ENCODE measurements around the gene ABCA9. TPM values are rescaled to one million over a fixed set of nuclear protein-coding genes. Genes with fewer than 3 reads are reported as not detected.

The ABCA9 gene
- total and polyA plus RNA-seq, 9 of the 15 experiments (the other 6 are each of a cell fraction or from before 2014, with no cell fraction given), result 0.04 TPM; not detected in 8

DNA sequence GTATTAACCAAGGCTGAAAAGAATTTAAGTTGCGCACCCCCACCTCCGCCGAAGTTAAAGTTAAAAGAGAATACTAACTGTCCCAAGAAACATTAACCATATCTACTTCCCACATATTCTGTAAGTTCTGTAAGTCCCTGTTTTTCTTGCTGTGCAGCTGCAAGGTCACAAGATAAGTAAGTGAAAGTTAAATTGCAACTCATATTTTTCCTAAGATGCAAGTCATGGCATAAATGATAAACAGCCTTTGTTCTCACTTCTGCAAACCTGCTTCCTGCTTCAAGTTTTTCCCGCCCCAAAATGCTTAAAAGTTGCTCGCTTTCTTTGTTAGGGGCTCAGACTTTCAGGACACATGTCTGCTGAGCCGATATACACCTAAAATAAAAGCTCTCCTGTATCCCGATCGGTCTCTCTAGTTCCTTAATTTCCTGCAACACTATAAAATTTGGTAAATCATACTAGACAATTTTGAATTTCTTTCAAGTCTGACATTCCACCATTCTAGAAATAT lies 32.6 kb upstream of the ABCA9 start (continued):
- TF ChIP-seq, protein P1, sequence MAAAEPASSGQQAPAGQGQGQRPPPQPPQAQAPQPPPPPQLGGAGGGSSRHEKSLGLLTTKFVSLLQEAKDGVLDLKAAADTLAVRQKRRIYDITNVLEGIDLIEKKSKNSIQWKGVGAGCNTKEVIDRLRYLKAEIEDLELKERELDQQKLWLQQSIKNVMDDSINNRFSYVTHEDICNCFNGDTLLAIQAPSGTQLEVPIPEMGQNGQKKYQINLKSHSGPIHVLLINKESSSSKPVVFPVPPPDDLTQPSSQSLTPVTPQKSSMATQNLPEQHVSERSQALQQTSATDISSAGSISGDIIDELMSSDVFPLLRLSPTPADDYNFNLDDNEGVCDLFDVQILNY (CRISPR knock-in tag; IDR thresholded peaks at IDR 0.05), result no peak
- TF ChIP-seq ATF1 (CRISPR knock-in tag; IDR thresholded peaks at IDR 0.05) (no peak), ATF1 (tag; IDR thresholded peaks at IDR 0.05) (no peak; the same call in 1 of the 2 replicates), TEAD4 (IDR thresholded peaks at IDR 0.05; ENCODE audit: low read length) (peak; percentile 97), TEAD4 (CRISPR knock-in tag; IDR thresholded peaks at IDR 0.05; ENCODE audit: borderline replicate concordance) (no peak), HDAC3 (IDR thresholded peaks at IDR 0.05; ENCODE audit: borderline replicate concordance, partially characterized antibody) (peak; percentile 90), KHSRP (IDR thresholded peaks at IDR 0.05) (no peak), TBL1XR1 (IDR thresholded peaks at IDR 0.05; ENCODE audit: low read length in 2 of 2) (peak; percentile 80 to 95; a peak in 3 of 4 replicates), ETV6 (IDR thresholded peaks at IDR 0.05; ENCODE audit: borderline replicate concordance in 1 of 2, low read depth in 2 of 2, low read length in 1 of 2) (no peak), ETV6 (CRISPR knock-in tag; IDR thresholded peaks at IDR 0.05; ENCODE audit: borderline replicate concordance) (no peak), ZNF3 (CRISPR knock-in tag; IDR thresholded peaks at IDR 0.05) (no peak), PHF8 (IDR thresholded peaks at IDR 0.05; ENCODE audit: borderline replicate concordance, low read length) (no peak), CHCHD3 (CRISPR knock-in tag; IDR thresholded peaks at IDR 0.05) (0 out of 2 replicates have a peak, but pooled peaks have one; percentile 49)
- TF ChIP-seq, protein P2, sequence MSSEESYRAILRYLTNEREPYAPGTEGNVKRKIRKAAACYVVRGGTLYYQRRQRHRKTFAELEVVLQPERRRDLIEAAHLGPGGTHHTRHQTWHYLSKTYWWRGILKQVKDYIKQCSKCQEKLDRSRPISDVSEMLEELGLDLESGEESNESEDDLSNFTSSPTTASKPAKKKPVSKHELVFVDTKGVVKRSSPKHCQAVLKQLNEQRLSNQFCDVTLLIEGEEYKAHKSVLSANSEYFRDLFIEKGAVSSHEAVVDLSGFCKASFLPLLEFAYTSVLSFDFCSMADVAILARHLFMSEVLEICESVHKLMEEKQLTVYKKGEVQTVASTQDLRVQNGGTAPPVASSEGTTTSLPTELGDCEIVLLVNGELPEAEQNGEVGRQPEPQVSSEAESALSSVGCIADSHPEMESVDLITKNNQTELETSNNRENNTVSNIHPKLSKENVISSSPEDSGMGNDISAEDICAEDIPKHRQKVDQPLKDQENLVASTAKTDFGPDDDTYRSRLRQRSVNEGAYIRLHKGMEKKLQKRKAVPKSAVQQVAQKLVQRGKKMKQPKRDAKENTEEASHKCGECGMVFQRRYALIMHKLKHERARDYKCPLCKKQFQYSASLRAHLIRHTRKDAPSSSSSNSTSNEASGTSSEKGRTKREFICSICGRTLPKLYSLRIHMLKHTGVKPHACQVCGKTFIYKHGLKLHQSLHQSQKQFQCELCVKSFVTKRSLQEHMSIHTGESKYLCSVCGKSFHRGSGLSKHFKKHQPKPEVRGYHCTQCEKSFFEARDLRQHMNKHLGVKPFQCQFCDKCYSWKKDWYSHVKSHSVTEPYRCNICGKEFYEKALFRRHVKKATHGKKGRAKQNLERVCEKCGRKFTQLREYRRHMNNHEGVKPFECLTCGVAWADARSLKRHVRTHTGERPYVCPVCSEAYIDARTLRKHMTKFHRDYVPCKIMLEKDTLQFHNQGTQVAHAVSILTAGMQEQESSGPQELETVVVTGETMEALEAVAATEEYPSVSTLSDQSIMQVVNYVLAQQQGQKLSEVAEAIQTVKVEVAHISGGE (CRISPR knock-in tag; IDR thresholded peaks at IDR 0.05), result peak in 1 of 3 experiments; percentile 72; a peak in 2 of 6 replicates
- TF ChIP-seq, protein P3, sequence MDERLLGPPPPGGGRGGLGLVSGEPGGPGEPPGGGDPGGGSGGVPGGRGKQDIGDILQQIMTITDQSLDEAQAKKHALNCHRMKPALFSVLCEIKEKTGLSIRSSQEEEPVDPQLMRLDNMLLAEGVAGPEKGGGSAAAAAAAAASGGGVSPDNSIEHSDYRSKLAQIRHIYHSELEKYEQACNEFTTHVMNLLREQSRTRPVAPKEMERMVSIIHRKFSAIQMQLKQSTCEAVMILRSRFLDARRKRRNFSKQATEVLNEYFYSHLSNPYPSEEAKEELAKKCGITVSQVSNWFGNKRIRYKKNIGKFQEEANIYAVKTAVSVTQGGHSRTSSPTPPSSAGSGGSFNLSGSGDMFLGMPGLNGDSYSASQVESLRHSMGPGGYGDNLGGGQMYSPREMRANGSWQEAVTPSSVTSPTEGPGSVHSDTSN (CRISPR knock-in tag; IDR thresholded peaks at IDR 0.05; ENCODE audit: low read depth), result no peak
- TF ChIP-seq, protein P3 (tag; conservative IDR thresholded peaks at IDR 0.05; ENCODE audit: low read depth), result peak; percentile 97
- TF ChIP-seq, protein P4, sequence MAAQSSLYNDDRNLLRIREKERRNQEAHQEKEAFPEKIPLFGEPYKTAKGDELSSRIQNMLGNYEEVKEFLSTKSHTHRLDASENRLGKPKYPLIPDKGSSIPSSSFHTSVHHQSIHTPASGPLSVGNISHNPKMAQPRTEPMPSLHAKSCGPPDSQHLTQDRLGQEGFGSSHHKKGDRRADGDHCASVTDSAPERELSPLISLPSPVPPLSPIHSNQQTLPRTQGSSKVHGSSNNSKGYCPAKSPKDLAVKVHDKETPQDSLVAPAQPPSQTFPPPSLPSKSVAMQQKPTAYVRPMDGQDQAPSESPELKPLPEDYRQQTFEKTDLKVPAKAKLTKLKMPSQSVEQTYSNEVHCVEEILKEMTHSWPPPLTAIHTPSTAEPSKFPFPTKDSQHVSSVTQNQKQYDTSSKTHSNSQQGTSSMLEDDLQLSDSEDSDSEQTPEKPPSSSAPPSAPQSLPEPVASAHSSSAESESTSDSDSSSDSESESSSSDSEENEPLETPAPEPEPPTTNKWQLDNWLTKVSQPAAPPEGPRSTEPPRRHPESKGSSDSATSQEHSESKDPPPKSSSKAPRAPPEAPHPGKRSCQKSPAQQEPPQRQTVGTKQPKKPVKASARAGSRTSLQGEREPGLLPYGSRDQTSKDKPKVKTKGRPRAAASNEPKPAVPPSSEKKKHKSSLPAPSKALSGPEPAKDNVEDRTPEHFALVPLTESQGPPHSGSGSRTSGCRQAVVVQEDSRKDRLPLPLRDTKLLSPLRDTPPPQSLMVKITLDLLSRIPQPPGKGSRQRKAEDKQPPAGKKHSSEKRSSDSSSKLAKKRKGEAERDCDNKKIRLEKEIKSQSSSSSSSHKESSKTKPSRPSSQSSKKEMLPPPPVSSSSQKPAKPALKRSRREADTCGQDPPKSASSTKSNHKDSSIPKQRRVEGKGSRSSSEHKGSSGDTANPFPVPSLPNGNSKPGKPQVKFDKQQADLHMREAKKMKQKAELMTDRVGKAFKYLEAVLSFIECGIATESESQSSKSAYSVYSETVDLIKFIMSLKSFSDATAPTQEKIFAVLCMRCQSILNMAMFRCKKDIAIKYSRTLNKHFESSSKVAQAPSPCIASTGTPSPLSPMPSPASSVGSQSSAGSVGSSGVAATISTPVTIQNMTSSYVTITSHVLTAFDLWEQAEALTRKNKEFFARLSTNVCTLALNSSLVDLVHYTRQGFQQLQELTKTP (IDR thresholded peaks at IDR 0.05; ENCODE audit: low read depth in 1 of 2, partially characterized antibody in 2 of 2), result peak; percentile 55 to 81
